IPS-NIHi7 (cell line): ENCODE data around the gene GRID1.
A peak's percentile ranks its signal among the peaks of the same experiment; 100 is the strongest.
"Not testable (repeated sequence)": the region's sequence is repeated elsewhere in the genome, so short reads cannot be mapped to it uniquely, and the experiment has no call there.

Experiments
- DNase-seq: peaks from one replicate; pipeline ENCODE4 v3.0.0; 2012; ENCODE audit warnings: mixed read lengths; ENCODE audit errors: extremely low spot score

Gene GRID1

DNA sequence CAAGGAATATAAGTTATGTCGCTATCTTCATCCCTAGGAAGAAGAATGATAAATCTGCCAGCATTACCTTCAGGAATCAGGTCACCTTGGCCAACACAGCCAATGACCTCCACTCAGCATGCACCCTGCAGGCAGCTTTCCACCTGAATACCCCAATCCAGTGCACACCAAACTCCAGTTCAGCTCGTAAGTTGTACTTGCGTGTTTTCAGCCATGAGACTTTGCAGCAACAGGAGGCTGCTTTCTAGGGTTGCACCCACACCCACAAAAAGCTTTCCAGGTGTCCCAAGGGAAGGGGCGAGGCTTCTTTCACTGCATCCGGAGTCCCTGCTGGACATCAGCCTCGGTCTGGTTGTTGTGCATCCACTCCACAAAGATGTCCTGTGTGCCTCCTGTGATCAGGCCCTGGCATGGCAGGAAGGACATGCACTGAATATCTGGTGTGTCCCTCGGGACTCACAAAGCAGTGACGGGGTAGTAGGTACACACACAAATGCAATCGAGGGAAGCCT, 282.9 kb downstream of the GRID1 start:
- DNase-seq: no peak

DNA sequence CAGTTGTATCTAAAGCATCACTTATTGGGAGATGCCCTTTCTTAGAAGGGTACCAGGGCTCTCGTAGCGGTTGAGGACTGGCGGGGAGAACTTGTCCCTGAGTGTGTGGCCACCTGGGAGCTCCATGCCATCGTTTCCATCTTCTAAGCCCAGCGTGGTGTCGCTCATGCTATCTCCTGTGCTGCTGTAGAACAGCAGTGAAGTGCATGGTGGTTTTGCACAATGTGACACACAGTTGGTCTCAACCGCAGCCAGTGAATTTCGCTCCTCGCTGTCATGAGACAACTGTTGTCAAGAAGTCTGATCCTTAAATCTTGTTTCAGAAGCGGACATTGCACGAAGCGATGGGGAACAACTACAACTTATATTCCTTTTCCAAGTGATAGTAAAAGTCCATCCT, 283.4 kb downstream of the GRID1 start:
- DNase-seq: no peak

DNA sequence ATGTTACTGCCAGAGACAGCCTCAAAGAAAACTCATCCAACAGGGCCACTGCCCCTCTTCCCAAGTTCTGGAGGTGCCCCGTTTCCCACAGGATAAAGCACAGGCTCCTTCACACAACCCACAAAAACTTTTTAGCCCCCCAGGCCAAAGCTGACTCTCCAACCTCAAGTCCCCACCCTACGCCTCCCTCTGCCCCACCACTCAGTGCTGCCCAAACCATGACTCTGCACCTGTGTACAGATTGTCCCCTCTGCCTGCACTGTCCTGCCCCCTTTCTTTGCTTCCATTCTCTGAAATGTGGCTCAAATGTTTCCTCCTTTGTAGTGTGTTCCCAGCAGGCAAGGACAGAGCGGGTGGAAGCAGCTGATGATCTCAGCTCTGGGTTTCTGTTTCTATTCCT, 284.0 kb downstream of the GRID1 start:
- DNase-seq: no peak

DNA sequence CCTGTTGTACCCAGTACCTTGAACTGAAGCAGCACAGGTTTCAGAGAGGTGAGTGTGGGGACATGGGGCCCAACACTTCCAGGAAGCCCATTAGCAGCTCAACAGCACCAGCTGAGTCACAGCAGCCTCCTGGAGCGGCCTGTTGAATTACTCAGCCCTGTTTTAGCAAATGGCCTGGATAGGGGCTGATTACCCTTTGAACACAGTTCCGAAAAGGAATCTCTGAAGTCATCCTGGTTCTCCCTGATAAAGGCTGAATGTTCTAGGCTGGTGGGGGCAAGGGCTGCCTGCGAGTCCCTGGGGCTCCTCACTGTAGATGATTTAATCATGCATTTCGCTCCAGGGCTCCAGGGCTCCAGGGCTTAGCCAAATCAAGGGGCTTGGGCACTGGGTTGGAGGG, 287.5 kb downstream of the GRID1 start:
- DNase-seq: peak; percentile 80

DNA sequence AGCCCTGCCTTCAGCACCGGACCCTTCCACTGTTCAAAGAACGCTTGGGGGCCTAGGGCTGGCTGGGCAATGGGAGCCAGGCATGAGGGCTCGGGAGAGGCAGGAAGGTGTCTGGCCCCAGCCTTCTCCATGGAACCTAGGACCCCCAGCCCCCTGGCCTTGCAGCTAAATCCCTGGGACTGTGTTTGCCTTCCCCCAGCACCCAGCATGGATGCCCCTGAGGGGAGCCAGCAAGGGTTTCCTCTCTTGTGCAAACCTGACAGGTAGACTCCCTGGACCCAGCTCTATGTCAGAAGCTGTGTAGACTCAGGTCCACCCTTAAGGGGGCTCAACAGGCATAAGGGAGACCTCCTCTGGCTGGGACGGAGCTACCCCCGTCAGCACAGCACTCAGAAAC, 288.0 kb downstream of the GRID1 start:
- no peak for DNase-seq

DNA sequence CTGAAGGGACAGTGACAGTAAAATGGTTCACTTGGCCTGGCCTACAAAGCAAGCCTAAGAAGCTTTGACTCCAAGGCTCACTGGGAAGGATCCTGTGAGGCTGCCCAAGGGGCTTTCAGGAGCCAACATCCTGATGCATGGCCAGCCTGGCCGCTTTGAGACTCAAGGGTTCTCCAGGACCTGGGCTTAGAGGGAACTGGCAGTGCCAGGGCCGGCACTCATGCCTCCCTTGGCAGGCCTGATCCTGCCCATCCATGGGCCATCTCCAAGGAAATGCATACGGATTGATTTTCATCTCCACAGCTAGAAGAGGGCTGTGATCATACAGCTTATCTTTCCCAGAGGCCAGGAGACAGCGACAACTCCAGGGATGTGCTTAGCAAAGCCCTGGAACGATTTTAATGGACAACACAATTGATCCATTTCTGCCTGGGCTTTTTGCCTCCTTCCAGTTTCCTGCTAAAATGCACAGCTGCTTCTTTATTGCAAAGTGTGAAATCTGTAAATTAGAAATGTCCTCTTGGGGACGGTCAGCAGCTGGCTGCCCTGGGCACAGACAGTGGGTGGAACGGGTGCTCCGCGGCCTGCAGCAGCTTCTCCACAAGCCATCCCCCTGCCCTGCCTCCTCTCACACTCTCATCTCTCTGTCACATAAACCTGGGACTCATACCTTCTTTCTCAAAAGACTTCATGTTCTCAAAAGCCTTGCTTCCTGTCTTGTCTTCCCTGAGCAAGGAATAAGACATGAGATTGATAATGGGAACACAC, 288.5 kb downstream of the GRID1 start:
- DNase-seq: no peak

DNA sequence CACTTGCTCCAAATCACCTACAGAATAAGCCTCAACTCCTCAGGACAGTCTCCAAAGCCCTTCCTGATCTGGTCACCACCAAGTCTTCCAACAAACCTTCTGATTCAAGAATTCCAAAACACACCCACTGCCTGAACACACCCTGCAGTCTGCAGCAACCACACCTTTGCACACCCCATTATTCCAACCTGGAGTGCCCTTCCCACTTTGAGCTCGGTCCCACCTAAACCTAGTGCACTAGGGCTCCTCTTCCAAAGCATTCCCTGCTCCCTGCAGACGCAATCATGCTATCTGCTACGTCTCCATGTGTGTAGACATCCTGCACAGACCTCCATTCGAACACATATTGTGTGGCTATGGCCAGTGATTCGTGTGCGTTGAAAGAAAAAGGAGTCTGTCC, 289.3 kb downstream of the GRID1 start:
- DNase-seq: no peak

DNA sequence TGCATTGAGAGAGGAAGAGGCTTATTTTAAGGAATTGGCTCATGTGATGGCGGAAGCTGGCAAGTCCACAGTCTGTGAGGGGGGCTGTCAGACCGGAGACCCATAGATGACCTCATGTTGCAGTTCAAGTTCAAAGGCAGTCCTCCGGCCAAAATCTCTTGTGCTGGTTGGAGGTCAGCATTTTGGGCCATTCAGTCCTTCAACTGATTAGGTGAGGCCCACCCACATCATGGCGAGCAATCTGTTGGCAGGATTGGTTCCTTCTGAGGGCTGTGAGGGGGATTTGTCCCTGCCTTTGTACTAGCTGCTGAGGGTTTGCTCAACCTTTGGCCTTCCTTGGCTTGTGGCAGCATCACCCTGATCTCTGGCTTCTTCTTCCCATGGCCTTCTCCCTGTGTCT, 290.1 kb downstream of the GRID1 start:
- DNase-seq: not testable (repeated sequence)

DNA sequence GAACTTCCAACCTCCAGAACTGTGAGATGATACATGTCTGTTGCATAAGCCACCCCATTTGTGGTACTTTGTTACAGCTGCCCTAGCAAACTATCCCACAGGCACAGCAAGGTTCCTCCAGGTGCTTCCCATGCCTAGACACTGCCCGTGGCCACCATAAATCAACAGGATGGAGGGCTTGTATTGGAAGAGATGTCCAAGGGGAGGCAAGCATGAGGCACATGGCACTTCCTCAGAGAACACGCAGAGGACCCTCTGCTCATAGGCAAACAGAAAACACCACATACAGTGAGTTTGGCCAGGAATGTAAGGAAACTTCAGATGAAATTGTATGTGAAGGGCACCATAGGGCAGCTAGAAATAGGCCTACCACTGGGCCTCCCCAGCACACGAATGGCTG, 291.1 kb downstream of the GRID1 start:
- DNase-seq: no peak

DNA sequence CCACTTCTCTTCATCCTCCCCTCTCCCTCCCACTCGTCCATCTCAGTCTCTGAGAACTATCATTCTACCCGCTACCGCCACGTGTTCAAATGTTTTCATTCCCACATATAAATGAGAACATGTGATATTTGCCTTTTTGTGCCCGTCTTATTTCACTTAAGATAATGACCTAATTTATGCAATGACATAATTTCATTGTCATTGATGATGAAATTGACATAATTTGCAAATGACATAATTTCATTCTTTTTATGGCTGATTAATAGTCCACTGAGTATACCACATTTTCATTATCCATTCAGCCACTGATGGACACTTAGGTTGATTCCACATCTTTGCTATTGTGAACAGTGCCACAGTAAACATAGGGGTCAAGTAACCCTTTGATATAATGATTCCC, 292.3 kb downstream of the GRID1 start:
- no peak for DNase-seq

DNA sequence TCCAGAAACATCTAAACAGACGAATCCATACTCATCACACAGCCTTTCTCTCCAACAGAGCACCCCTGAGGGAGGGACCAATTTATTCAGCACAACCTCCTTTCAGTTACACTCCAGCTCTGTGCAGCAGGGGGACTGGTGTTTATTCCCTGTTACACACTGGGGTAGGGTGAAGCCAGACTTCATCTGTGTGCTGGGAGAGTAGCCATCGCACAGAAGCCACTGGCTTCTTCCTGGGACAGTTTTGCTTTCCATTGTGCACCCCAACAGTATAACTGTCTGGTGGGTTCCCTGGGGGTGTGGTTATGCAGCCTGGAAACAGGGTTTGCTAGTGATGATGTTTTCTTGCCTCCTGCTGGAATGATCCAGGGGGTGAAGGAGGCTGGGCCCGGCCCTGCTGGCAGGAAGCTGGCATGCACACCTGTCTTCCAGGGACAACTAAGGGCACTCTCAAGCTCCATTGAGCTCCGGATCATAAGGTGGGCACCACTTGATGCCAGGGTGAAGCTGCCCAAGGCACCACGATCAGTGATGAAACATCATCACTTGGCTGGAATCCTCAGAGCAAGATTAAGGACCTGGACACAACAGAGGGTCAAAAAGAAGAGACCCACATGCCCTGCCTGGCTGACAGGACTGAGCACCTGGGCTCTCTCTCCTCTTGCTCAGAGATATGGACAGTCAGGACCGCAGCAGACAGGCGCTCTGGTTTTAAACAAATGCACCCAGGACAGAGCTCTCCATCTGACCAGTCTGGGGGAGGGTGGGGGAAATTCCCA, 293.2 kb downstream of the GRID1 start:
- no peak for DNase-seq

DNA sequence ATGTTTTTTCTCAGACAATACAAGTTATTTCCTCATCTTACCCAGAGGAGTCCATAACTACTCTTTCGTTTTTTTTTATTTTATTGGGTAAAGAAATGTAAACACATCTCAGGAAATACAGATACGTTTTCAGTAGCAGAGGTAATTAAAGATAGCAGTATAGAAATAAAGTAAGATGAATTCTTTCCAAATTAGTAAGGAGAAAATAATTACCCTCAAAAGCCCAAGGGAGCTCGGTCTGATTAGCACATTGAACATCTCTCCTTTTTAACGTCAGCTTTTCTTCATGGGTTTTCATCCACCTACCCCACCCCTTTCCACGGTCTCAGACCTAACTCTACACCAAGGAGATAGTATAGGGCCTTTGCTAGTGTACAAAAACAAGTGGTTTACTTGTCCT, 294.2 kb downstream of the GRID1 start:
- no peak for DNase-seq

DNA sequence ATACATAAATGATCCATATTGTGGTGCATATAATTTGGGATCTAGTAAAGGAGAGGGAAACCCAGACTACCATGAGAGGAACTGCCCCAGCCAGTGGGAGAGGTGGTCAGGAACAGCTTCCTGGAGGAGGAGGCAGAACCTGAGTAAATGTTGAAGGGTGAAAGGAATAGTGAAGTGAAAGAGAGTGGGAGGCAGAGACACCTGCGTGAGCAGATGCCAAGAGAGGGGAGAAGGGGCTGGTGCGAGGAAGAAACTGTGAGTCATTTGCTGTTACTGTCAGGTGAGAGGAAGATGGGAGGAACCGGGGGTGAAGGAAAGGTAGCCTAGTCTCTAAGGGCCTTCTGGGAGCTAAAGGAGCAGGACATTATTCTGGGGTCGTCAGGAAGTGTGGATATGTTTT, 294.8 kb downstream of the GRID1 start:
- no peak for DNase-seq

DNA sequence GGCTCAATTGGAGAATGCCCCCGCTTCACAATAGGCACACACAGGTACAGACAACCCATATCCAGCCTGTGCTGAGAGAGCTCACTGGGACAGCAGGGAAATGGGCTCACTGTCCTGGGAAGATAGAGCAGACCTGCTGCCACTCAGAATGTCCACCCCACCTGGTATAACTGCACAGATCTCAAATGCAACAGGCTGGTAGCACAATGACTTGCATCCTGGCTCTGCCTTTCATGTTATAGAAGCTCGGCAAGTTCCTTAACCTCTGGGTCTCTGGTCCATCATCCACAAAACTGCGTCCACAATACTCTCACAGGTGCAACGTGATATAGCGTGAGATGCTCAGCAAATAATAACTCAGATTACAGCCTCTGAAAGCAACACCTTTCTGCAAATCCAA, 295.4 kb downstream of the GRID1 start:
- DNase-seq: no peak

DNA sequence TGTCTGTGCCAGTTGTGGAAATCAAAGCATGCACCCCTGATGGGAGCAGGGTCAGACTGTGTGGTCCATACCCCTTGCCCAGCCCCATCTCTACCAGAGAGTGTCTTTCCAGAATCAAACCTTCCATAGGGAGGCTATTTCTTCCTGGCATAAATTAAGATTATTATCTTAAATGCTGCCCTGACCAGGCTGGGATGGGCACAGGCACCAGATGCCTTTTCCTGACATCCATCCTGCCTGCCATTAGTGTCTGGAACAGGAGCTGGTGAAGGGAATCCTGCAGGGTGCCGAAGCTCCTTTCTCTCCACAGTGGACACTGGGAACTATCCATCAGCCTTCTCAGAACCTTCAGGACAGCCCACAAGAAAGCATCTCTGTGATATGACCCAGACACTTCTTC, 296.3 kb downstream of the GRID1 start:
- DNase-seq: no peak

DNA sequence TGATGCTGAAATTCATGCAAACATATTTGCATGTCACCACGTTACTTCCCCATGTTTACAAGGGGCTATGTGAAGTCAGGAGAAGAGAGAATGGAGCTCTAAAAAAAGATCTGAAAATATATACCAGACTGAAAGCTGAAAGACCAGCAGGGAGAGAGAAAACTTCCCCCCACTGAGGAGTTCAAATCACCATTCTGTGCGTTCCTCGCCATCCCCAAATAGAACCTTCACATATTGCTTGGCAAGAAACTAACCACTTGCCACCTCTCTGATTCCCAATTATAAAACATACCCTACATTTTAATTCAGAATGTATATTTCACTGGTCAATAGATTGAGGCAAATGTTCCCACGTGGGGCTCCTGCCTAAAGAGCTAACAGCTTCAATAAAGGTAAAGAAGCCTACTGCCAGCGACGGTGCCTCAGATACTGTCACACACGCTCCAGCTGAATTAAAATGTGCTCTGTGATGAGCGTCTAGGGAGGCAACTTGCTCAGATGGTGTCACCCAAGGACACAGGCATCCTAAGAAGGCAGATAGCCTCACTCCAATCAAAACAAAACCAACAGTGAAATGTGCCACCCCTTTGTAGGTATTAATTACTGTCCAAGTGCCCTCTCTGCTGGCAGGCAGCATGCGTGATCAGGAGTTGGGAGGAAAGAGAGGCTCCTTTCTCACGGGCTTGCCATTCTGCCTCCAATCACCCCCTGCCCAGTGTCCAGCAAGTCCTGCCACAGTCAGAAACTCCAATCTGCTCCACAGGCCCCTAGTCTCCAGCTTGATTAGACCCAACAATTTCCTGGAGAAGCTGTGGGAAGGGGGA, 298.2 kb downstream of the GRID1 start:
- DNase-seq: no peak

DNA sequence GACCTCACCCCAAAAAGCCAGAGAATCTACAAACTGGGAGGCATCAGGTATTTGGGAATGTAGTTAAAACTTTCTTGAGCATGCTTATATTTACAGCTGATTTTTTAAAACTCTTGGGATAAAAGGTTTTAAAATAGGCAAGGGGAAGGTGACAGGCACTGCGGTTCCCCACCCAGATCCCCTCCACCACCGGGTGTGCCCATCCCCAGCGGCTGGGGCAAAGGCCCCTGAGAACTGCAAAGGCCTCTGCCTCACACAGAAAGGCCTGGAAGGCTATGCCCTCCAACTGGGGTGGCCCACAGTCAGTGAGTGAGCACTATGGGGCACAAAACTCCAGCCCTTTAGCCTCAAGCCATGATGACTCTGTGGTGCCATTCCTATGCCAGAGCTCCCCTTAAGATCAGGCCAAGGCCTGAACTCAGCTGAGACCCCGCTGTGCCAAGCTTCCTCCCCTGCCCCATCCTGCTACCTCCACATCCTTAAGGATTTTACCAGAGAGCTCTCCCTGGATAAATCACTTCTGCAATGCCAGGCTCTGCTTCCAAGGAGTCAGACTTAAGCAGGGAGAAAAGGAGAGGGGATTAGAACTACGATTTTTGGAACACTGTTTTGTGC, 299.1 kb downstream of the GRID1 start:
- DNase-seq: no peak

DNA sequence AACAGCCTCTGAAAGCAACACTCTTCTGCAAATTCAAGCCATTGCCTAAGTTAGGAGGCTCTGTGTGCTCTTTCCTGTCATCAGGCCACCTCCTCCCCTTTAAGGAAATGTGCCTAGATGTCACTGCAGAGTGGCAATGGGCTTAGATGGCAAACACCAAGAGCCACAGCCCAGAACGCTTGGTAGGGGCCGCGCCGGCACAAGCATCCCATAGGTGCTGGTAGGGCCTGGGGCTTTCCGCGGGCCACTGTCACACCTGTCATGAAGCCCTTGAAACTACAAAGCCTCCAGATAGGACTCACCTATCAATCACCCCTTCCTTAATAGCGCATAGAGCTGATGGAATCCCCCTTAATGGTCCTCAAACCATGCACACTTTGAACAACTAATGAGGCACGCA, 299.9 kb downstream of the GRID1 start:
- DNase-seq: no peak

DNA sequence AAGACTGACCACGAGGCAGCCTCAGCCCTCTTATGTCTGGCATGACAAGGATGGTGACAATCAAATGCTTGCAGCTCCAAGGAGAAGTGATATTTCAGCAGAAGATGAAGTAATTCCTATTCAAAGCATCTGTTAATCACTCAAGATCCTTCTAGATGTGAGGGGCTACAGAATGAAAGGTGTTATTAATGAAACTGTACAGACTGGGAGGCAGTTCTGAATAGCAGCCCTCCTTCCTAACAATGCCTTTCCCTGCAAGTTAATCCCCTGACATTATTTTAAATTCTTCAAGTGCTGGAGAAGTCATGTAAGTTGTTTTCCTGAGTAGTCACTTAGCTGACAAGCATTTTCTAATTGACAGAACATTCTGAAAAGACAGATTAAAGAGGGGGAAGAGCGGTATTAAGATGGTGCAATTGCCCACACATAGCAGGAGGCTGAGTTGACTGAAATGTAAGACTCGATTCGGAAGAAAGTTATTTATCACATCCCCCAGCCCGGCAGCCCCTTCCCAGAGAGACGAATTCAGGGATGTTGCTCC, 300.8 kb downstream of the GRID1 start:
- DNase-seq: no peak

DNA sequence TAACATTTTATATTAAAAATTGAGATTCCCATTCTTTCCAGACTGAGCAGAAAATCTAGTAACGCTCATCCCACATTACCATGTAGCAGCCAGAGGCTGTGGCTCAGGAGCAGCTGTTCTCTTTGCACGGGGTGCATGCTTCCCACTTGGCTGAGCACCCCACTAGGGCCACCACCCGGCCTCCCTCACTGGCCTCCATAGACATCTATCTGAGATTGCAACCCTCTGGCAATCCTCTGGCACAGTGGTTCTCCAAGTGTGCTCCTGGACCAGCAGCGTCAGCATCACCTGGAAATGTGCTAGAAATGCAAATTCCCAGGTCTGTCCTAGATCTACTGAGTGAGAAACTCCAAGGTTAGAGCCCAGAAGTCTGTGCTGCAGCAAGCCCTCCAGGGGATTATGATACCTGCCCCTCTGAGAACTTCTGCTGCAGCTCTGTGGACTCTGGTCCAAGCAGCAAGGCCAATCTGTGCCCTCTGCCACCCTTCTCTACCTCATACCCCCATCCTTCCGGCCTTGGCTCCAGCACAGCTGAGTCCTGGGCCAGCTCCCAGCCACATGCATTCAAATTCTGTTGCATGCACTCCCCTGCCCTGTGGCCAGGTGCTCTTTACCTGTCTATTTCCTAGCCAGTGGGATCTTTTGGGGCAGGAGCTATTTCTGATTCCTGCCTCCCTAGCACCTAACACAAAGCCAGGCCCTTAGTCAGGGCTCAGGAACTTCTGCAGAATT, 301.5 kb downstream of the GRID1 start:
- no peak for DNase-seq

DNA sequence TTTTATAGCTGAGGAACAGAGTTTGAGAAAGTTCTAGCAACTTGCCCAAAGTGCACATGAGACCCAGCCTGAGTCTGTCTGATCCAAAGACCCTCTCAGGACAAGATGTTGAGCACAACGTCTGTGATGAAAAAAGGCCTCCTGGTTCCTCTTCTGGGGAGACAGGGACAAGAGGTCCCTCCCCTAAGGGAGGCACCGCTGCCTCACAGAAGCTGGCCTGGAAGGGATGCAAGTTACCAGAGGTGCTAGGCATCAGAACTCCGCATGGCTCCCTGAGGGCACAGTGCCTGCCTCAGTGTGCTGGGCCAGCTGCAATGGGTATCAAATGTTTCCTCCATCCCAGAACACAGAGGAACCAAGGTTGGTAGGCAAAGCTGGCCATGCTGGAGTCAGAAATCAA, 302.4 kb downstream of the GRID1 start:
- DNase-seq: no peak
